HAP-1 (cell line): ENCODE results near the gene SLX4.
"Not testable (repeated sequence)": the region's sequence is repeated elsewhere in the genome, so short reads cannot be mapped to it uniquely, and the experiment has no call there.

Experiments used
- DNase-seq, 2 experiments: peaks; one replicate each; pipeline ENCODE4 v3.0.0-alpha.2; 2016 to 2020; ENCODE audit warnings: low spot score in 2 of 2
- H3K27me3 ChIP-seq: fragments of 250-450 bp; sonication (Bioruptor Pico); 2 replicates; pipeline ENCODE4 v1.5.1; 2020; ENCODE audit warnings: low read depth, mild to moderate bottlenecking, moderate library complexity
- H3K36me3 ChIP-seq: fragments of 250-450 bp; sonication (Bioruptor Pico); replicated peaks from 2 replicates; pipeline ENCODE4 v1.5.1; 2020; ENCODE audit warnings: mild to moderate bottlenecking
- H3K4me1 ChIP-seq: fragments of 250-450 bp; sonication (Bioruptor Pico); 2 replicates; pipeline ENCODE4 v1.5.1; 2020; ENCODE audit warnings: mild to moderate bottlenecking
- H3K4me3 ChIP-seq: fragments of 250-450 bp; sonication (Bioruptor Pico); 2 replicates; pipeline ENCODE4 v1.5.1; 2020; ENCODE audit warnings: mild to moderate bottlenecking, moderate library complexity
- H3K9me3 ChIP-seq: fragments of 250-450 bp; sonication (Bioruptor Pico); 2 replicates; pipeline ENCODE4 v1.5.1; 2020; ENCODE audit warnings: mild to moderate bottlenecking, moderate library complexity
- in situ Hi-C: fragments of 300-500 bp; cut with MboI; formaldehyde crosslinking; loops from 3 replicates; pipeline ENCODE4 v1.14.3; 2020; ENCODE audit warnings: low sequenced_read_pairs, inconsistent platforms, mixed read lengths

The SLX4 gene

DNA sequence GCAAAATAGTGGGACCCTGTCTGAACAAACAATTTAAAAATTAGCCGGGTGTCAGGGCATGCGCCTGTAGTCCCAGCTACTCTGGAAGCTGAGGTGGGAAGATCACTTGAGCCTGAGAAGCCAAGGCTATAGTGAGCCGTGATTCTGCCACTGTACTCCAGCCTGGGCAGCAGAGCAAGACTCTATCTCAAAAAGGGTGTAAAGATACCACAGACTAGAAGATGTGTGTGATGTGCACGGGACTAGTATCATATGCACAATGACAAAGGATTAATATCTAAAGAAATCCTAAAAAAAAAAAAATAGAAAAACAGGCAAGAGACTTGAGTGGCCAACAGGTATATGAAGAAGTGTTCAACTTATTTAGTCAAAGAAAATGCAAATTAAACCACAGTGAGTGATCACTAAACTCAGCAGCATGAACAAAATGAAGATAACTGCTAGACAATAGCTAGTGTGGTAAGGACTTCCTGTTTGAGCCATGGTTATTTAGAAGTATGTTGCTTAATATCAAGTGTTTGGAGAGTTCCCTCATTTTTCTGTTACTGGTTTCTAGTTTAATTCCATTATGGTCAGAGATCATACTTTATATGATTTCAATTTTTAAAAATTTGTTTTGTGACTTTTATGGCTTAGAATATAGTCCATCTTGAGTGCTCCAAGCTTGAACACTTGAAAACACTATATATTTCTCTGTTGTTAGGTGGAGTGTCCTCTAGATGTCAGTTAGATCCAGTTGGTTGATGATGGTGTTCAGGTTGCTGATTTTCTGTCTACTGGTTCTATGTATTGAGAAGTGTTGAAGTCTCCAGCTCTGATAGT is 14.7 kb upstream of the SLX4 start:
- Histone ChIP-seq H3K36me3 (no peaks in the 10 kb centered on the region), H3K4me3 (no peak overlapping the region), H3K4me1 (peaks cover 20% of the 10 kb centered on the region), H3K27me3 (no peaks in the 10 kb centered on the region), H3K9me3 (no peaks in the 10 kb centered on the region)
- no peak for DNase-seq
- in situ Hi-C loops: no loop called here

DNA sequence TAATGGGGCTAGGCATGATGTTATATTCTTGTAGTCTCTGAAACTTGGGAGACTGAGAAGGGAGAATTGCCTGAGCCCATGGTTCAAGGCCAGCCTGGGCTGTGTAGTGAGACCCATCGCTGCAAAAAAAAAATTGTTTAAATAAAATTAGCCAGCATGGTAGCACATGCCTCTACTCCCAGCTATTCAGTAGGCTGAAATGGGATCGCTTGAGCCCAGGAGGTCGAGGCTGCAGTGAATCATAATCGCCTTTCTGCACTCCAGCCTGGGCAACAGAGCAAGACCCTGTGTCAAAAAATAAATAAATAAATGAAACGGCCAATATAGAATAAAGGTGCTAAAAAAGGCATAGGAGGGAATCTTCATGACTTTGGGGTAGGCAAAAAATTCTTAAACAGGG is 13.9 kb upstream of the SLX4 start:
- peaks cover 20% of the 10 kb centered on the region for H3K4me1 ChIP-seq
- no peak for DNase-seq
- in situ Hi-C loops: no loop called here

DNA sequence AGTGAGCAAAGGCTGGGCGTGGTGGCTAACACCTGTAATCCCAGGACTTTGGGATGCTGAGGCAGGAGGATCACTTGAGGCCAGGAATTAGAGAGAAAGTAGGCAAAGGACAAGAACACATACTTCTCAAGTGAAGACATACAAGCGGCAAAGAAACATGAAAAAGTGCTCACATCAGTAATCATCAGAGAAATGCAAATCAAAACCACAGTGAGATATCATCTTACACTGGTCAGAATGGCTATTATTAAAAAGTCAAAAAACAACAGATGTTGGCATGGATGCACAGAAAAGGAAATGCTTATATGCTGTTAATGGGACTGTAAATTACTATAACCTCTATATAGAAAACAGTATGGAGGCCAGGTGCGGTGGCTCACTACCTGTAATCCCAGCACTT is 12.2 kb upstream of the SLX4 start:
- no peak for DNase-seq
- in situ Hi-C loops: no loop called here
- Histone ChIP-seq H3K9me3 (no peaks in the 10 kb centered on the region), H3K4me1 (peaks cover 14% of the 10 kb centered on the region), H3K36me3 (no peaks in the 10 kb centered on the region), H3K27me3 (no peaks in the 10 kb centered on the region), H3K4me3 (no peak overlapping the region)

More for the DNA sequence above, 13.9 kb upstream of the SLX4 start:
- H3K9me3 ChIP-seq: no peaks in the 10 kb centered on the region
- no peaks in the 10 kb centered on the region for H3K36me3 ChIP-seq
- no peak overlapping the region for H3K4me3 ChIP-seq
- H3K27me3 ChIP-seq: no peaks in the 10 kb centered on the region

DNA sequence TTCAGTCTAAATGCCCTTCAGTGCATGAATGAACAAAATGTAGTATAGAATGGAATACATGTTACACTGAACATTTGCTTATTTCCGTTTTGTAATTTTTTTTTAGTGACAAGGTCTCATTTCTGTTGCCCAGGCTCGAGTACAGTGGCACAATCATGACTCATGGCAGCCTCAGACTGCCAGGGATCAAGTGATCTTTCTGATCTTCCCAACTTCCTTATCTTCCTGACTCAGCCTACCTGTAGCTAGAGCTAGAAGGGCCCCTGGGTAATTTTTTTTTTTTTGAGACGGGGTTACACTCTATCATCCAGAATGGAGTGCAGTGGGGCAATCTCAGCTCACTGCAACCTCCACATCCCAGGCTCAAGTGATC is 7.3 kb upstream of the SLX4 start:
- H3K4me3 ChIP-seq: no peak overlapping the region
- DNase-seq: no peak
- in situ Hi-C loops: no loop called here
- no peaks in the 10 kb centered on the region; the same call in 1 of the 2 replicates for H3K36me3 ChIP-seq
- no peaks in the 10 kb centered on the region for H3K27me3 ChIP-seq
- no peaks in the 10 kb centered on the region for H3K4me1 ChIP-seq
- H3K9me3 ChIP-seq: no peaks in the 10 kb centered on the region

DNA sequence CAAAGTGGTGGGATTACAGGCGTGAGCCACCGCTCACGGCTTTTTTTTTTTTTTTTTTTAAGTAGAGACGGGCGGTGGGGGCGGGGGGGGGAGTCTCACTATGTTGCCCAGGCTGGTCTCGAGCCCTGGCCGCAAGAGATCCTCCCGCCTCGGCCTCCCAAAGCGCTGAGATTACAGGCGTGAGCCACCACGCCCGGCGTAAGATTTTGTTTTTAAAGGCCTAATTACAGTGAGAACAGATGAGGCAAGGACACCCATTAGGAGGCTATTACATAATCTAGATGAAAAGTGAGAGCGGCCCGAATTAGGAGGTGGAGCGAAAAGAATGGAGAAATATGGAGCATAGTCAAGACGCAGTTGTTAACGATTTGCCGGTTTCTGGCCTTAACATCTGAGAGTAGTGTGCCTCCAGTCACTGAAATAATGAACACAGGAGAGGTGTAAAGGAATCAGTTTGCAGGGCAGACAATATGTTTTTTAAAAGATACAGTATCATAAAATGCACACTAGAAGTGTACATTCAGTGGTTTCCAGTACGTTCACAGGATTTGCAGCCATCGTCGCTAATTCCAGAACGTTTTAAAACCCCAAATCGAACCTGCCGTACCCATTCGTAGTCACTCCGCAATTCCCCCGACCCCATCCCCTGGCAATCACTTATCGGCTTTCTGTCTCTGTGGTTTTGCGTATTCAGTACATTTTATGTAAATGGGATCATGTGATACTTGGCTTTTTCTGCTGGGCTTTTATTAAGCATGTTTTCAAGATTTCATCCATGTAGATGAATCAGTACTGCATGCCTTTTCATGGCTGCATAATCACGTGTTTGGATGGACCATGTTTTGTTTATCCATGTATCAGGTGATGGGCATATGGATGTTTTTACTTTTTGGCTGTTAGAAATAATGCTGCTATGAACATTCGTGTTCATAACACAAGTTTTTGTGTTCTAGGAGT is 1.4 kb upstream of the SLX4 start:
- Histone ChIP-seq H3K9me3 (no peaks in the 10 kb centered on the region), H3K4me1 (peaks cover 9% of the 10 kb centered on the region; the same call in 1 of the 2 replicates), H3K36me3 (peaks cover 3% of the 10 kb centered on the region), H3K27me3 (no peaks in the 10 kb centered on the region), H3K4me3 (peak overlapping the region; percentile 99)
- no peak for DNase-seq
- in situ Hi-C loops: no loop called here

DNA sequence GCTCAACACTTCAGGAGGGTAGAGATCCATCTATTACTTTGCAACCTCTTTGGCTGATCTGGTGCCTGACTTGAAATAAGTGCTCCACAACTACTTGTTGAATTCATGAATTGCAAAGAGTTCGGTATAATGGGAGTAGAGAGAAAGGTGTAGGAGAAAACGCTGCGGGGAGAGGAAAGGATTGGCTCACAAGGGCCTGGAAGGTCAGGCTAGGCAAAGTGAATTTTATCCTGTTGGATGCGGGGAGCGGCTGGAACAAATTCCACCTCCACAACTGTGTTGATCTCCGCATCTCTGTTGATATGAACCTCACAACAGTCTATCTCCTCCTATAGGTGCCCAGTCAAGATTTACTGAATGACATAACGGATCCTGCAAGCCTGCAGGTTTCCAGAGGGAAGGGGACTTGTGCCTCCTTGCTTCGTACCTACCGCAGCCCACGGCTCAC is 684 bp downstream of the SLX4 start:
- Histone ChIP-seq H3K27me3 (no peaks in the 10 kb centered on the region), H3K36me3 (peaks cover 3% of the 10 kb centered on the region), H3K4me1 (peaks cover 9% of the 10 kb centered on the region; the same call in 1 of the 2 replicates), H3K4me3 (peak overlapping the region; percentile 99), H3K9me3 (no peaks in the 10 kb centered on the region)
- in situ Hi-C loops: no loop called here
- DNase-seq: no peak

DNA sequence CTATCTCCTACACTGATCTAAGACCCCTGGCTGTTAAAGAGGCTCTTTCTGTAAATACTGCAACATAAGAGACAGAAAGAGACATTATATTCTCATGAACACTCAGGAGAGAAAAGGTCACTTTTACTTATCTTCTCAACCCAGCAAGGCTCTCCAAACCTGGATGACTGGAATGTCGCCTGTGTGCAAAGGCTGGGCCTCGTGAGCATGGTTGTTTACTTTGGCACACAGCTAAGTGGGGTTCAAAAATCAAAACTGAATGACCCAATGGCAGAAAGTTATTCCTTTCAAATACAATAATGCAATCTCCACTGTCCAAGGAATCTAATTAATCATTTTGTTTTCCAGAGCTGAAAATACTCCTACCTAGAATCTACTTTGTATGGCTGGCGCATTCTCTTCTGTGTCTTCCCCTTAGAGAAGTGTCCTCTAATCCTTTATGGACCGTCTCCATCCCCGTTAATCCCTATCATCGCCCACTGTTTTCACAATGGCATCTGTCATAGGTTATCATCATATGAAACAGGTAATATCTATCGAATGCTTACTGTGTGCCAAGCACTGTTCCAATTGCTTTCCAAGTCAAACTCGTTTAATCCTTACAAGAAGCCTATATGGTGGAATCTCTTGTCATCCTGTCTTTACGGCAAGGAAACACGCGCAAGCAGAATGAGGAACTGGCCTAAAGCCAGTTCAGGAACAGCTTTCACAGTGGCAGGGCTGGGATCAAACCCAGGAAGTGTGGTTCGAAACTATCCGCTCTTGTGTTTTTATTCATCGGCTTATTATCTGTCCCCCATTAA is 1.3 kb downstream of the SLX4 start:
- in situ Hi-C loops: no loop called here
- peaks cover 3% of the 10 kb centered on the region for H3K36me3 ChIP-seq
- no peak for DNase-seq
- H3K4me1 ChIP-seq: peaks cover 9% of the 10 kb centered on the region; the same call in 1 of the 2 replicates
- H3K9me3 ChIP-seq: no peaks in the 10 kb centered on the region
- peak overlapping the region; percentile 99 for H3K4me3 ChIP-seq
- no peaks in the 10 kb centered on the region for H3K27me3 ChIP-seq

DNA sequence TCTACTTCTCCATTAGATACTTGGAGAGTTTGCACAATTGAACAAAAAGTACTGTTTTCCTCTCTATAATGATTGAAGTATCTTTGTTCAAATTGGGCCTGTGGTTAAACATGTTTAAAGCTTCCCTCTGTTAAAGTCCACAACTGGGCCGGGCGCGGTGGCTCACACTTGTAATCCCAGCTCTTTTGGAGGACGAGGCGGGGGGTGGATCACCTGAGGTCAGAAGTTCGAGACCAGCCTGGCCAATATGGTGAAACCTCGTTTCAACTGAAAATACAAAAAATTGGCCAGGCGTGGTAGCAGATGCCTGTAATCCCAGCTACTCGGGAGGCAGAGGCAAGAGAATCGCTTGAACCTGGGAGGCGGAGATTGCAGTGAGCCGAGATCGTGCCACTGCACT is 2.4 kb downstream of the SLX4 start:
- H3K4me3 ChIP-seq, DNase-seq, H3K36me3 ChIP-seq, H3K9me3 ChIP-seq, H3K4me1 ChIP-seq, H3K27me3 ChIP-seq, in situ Hi-C loops: not testable (repeated sequence)

DNA sequence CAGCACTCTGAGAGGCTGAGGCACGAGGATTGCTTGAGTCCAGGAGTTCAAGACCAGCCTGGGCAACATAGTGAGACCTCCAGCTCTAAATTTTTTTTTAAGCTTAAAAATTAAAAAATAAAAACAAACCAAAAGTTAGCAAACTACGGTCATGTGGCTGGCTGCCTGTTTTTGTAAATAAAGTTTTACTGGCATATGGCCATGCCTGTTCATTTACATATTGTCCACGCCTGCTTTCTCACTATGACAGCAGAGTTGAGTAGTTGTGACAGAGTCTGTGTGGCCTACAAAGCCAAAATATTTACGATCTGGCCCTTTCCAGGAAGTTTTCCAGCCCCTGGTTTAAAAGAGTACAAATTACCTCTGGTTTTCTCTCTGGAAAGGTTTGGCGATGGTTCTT is 3.3 kb downstream of the SLX4 start:
- peaks cover 3% of the 10 kb centered on the region for H3K36me3 ChIP-seq
- no peak for DNase-seq
- H3K27me3 ChIP-seq: no peaks in the 10 kb centered on the region
- no peaks in the 10 kb centered on the region for H3K9me3 ChIP-seq
- no peak overlapping the region for H3K4me3 ChIP-seq
- in situ Hi-C loops: no loop called here
- peaks cover 9% of the 10 kb centered on the region; the same call in 1 of the 2 replicates for H3K4me1 ChIP-seq

DNA sequence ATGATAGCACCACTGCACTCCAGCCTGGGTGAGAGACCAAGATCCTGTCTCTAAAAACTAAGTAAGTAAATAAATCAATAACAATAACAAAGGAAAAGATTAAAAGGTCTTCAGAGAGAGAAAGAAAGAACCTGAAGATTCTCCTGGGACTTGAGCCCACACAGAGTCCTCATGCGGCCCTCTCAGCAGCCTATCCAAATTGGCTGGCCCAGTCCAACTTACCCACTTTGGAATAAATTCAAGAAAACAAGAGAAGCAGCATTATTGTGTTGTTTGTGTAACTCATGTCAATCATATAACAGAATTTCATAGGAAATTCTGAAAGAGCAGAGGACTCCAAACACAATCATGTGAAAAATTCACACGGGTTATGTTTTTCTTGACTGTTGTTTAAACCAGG is 3.8 kb downstream of the SLX4 start:
- H3K36me3 ChIP-seq: peaks cover 4% of the 10 kb centered on the region
- no peaks in the 10 kb centered on the region for H3K9me3 ChIP-seq

DNA sequence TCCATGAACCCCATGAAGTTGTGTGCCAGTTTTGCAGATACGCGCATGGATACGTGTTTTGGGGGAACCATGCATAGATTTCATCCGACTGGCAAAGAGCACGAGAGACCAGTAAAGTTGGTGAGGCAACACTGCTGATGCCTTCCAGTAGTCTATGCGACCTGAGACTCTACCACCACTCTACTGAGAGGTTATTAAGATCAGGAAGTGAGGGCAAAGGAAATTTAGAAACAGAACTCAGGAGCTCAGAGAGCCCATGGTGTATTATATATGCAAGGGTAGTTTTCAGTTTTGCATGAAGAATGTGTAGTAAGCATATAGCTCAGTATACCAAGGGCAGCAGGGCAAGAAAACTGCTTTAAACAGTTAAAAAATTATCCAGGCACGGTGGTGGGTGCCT is 4.2 kb downstream of the SLX4 start:
- Histone ChIP-seq H3K4me1 (peaks cover 5% of the 10 kb centered on the region; the same call in 1 of the 2 replicates), H3K36me3 (peaks cover 5% of the 10 kb centered on the region), H3K4me3 (no peak overlapping the region), H3K27me3 (no peaks in the 10 kb centered on the region), H3K9me3 (no peaks in the 10 kb centered on the region)
- no peak for DNase-seq
- in situ Hi-C loops: no loop called here

More for the DNA sequence above, 3.8 kb downstream of the SLX4 start:
- H3K4me1 ChIP-seq: peaks cover 6% of the 10 kb centered on the region; the same call in 1 of the 2 replicates
- no peak overlapping the region for H3K4me3 ChIP-seq
- no peak for DNase-seq
- H3K27me3 ChIP-seq: no peaks in the 10 kb centered on the region
- in situ Hi-C loops: no loop called here

DNA sequence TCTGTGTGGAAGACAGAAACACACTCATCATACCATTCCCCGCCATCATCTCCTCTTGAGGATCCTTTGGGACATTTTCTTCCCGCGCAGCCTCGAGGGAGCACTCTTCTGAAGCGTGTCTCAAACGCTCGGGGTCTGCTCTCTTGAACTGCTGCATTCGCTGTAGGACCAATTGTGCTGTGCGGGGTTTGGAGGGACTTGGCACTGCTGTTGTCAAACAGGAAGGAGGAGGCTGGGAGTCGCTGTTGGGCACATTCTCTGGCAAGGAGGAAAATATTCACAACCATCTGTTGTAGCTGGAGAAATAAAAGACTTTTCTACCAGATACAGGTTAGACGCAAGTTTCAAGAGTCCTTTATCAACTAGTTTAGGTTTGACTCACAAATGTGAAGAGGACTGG is 5.0 kb downstream of the SLX4 start:
- Histone ChIP-seq H3K4me1 (peaks cover 5% of the 10 kb centered on the region; the same call in 1 of the 2 replicates), H3K27me3 (no peaks in the 10 kb centered on the region), H3K36me3 (peaks cover 13% of the 10 kb centered on the region), H3K4me3 (no peak overlapping the region), H3K9me3 (no peaks in the 10 kb centered on the region)
- DNase-seq: no peak
- in situ Hi-C loops: no loop called here

DNA sequence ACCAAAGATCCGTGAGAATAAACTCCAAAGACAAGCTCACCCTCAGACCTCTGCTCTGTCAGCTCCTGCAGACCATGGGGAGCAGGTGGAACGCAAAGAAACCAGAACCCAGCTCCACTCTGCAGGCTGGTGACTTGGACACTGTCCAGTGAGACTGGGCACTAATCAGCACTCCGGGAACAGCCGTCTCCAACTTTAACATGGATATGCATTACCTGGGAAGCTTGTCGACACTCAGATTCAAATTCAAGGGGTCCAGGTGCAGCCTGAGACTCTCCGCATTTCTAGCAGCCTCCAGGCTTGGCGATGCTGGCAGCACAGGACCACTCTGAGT is 9.1 kb downstream of the SLX4 start:
- in situ Hi-C loops: no loop called here
- peaks cover 9% of the 10 kb centered on the region for H3K9me3 ChIP-seq
- H3K4me3 ChIP-seq: no peak overlapping the region
- DNase-seq: no peak
- peaks cover 34% of the 10 kb centered on the region for H3K36me3 ChIP-seq
- no peaks in the 10 kb centered on the region for H3K4me1 ChIP-seq
- H3K27me3 ChIP-seq: no peaks in the 10 kb centered on the region
